HK-2 (cell line): ENCODE measurements around the gene UNK.

Experiments
- DNase-seq: peaks from one replicate; pipeline ENCODE4 v3.0.0-alpha.2; 2018; ENCODE audit not compliant: unreplicated experiment

The UNK gene

DNA sequence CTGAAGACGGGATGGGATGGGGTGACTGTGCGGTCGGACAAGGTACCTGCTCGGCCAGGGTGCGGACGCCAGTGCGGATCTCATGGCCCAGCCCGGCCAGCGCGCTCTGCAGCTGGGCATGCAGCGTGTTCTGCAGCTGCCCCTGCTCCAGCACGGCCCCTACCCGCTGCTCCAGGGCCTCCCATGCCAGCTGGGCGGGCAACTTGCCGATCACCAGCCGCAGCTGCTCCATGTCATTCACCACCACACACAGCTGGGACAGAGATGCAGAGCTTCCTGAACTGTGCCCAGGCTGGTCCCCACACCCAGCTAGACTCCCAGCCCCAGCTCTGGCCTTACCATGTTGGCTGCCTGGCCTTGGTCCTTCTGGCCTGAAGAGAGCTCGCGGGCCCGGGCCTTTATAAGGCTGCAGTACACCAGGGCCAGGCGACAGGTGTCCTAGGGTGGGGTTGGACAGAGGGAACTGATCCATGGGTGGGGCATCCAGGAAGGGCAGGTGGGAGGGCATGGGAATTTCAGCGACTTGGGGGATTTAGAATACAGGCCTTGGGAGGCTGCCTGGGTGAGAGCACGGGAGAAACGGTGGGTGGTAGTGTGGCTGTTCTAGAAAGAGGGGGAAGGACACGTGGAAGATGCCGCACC, 49.8 kb downstream of the UNK start:
- DNase-seq: no peak

DNA sequence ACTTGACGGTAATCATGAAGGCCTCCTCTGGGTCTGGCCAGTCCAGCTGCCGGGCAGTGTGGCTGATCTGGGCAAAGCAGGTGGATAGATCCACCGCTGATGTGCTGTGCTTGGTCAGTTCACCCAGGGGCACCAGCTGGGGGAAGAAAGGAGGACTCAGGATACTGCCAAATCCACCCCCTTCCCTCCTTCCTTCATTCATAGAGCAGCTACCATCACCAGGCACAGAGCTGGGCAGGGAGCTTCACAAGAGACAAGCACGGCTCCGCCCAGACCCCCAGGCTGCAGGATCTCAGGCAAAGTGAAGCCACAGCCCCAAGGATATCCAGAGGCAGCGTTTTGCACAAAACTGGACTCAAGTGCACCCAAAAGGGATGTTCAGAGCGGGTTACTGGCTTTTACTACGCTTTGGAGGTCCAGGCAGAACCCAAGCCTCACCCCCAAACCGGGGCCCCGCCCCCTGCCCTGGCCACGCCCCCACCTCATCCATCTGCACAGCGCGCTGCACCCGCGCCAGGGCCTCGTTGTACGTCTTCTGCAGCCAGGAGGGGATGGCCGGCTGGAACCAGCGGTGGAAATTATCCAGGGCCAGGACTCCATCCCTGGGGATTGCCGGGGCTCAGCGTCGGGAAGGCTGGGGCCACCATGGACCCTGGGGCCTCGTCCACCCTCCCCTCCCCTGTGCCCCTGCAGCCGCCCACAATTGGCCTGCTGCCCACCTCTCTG, 50.5 kb downstream of the UNK start:
- DNase-seq: no peak

DNA sequence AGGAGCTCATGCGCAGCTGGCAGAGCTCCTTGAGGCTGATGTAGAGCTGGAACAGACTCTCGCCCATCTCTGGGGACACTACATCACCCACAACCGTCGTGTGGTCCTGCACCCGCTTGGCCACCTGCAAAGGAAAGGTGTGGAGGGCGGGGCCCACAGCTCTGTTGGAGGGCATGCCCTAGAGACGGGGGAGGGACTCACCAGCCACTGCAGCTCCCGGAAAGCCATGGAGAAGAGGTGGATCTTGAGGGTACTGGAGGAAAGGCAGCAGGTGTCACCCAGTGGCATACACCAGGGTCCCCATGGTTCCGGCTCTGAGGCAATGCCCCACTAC, 51.0 kb downstream of the UNK start:
- no peak for DNase-seq

DNA sequence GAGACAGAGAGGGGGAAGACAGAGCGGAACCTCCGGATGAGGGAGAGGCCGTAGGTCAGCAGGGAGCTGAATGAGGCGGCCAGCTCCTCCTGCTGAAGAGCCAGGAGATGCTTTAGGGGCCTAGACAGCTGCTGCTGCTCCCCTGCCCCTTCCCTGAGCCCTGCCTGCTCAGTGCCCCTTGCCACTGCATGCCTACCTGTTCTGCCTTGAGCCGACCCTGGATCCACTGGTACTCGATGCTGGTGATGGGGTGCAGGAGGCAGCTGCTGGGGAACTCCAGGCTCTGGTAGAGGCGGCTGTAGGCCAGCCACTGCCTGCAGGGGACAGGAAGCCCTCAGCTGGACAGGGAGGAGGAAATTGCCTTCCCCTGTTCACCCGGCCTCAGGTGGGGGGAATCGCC, 52.0 kb downstream of the UNK start:
- DNase-seq: no peak

DNA sequence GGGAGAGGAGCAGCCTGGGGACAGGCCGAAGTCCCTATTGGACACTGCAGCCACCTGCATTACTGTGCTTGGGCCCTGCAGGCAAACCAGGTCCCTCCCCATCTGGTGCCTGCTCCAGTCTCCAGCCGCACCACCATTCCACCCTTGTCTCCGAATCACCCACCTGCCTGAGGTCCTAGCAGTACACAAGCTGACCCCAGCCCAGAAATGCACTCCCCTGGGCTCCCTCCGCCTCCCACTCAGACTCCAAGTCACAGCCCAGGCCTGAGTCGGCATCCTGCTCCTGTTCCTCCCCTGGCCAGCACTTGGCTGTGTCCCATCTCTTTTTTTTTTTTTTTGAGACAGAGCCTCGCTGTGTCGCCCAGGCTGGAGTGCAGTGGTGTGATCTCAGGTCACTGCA, 53.3 kb downstream of the UNK start:
- no peak for DNase-seq

DNA sequence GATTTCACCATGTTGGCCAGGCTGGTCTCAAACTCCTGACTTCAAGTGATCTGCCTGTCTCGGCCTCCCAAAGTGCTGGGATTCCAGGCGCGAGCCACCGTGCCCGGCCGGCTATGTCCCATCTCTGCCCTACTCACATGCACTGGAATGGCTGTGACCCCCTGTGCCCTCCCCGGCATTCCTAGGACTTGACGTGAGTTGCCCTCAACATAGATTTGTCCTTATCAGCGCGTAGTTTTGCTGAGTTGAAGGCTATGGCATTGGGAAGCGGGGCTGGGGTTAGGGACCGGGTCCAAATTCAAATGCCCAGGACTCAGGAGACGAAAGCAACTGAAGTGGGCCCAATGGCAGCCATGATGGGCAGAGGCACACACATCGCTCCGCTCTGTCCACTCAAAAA, 53.8 kb downstream of the UNK start:
- no peak for DNase-seq

DNA sequence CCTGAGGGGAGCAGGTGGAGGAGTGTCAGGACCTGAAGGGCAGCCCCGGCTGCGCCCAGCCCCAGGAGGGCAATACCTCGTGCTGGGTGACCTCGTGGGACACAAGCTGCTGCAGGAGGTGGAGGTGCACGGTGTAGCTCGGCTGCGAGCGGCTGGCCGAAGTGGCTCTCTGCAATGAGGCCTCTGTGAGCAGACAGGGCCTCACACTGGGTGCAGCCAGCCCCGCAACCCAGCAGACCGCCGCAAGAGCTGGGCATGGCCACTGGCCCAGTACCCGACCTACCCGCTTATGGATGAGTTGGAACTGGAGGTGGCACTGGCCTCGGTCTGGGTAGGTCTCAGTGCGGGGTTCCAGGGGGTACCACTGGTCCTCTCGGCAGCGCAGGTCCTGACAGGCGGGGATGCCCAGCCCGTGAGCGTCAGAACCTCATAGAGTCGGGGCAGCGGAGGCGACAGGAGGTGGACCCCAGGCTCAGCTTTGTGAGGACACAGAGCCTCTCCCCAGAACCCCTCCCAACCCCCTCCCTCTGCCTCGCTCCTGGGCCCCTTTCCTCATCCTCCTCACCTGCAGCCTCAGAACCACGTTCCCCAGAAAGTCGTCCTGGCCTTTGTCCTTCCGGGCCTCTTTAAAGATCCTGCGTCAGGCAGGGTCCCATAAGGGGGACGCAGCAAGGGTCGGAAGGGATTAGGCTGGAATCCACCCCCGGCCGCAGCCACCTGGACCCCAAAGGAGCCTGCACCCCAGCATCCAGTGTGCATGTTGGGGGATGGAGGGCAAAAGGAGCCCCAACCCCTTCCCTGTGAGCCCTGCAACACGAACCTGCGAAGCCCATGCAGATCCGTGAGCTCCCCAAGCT, 55.6 kb downstream of the UNK start:
- no peak for DNase-seq

DNA sequence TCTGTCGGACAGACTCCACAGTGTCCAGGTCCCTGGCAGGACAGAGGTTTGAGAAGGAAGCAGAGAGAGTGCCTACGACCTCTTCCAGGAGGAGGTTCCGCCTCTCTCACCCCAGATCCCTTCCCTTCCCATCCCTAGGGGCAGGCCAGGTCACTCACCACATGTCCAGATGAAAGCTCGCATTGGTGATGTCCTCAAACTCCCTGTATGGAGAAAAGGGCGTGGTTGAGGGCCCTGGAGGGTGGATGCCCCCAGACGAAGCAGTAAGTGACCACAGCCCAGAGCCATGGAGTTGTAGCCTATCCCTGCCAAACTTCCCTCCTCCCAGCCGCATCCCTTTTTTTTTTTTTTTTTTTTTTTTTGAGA, 56.2 kb downstream of the UNK start:
- DNase-seq: no peak

DNA sequence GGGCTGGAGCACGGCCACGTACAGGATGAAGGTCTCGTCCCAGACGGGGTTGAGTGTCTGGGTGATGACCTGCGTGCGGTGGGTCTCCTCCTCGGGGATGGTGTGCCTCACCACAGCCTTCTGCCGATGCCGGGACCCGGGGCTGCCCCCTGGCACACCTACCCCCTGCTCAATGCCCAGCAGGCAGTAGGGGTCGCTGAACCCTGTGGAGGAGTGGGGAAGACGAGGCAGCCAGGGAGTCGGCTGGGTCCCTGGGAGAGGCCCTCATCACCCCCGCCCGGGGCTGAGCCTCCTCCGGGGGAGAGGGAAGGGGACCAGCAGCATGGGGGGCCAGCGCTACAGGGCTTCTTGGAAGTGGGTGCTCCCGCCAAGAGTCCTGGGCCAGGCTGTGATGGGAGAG, 57.8 kb downstream of the UNK start:
- no peak for DNase-seq

DNA sequence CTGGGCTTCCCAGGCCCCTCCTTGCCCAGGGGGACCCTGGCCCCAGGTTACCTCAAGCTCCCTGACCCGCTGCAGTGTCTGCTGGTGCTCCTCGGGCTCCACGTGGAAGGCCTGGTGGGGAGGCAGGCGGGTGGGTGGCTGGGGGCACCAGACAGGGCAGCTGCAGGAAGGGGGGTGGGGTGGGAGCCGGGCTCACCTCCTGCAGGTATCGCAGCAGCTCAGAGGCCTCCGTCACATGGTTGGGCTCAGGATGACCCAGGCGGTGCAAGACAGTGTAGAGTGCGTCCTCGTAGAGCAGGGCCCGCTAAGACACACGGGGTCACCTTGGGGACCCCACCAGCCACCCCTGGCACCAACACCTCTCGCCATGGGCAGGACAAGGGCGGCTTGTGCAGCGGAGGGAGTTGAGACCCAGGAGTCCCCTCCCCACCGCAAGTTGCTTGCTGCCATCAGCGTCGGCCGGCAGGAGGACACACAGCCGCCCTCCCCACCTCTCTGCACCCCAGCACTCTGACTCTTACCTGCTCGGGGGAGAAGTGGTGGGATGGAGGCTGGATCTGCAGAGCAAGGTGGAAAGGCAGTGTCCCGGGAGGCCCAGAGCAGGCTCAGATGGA, 58.5 kb downstream of the UNK start:
- no peak for DNase-seq

DNA sequence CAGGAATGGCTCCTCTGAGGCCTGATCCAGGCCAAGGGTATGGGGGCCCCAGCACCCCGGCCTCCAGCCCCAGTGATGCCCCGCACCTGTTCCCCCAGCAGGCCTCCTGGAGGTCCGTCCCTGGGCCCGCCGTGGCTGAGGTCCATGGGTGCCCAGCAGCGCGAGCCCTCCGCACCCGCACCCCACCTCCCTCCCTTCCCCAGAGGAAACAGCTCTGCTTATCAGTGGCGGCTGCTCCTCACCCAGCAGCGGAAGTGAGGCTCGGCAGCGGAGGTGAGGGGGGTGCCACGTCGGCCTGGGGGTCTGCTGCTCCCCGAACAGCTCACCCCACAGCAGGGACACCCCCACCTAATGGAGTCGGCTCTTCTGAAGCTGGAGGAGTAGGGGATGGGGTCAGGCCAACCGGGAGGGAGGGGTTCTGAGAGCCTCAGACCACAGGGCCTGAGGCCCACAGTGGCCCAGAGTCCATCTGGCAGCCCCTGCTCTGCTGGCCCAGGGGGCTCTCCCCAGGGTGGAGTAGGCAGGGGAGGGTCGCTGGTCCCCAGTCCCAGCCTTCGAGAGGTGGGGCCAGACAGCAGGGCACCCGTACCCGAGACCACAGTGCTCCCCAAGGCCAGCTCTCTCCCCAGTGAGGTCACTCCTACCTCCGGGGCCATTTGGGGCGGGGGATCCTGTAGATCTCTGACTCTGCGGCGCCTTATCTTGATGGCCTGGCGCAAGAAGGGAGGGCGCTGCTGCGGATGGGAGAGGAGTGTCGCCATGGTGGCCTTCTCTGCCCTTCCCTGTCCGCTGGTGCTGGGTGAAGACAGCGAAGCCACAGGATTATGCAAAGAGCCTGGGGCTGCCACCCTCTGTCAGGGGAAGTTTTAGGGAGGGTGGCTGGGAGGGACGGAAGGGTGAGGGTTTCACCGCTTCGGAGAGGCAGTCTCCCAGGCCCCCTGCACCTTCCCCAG, 59.2 kb downstream of the UNK start, which contains the start of gene UNC13D:
TSS of gene UNC13D (minus strand) at position 828 of the 953 bp plus-strand sequence. CDS start at position 761, 67 bp downstream.
- no peak for DNase-seq

DNA sequence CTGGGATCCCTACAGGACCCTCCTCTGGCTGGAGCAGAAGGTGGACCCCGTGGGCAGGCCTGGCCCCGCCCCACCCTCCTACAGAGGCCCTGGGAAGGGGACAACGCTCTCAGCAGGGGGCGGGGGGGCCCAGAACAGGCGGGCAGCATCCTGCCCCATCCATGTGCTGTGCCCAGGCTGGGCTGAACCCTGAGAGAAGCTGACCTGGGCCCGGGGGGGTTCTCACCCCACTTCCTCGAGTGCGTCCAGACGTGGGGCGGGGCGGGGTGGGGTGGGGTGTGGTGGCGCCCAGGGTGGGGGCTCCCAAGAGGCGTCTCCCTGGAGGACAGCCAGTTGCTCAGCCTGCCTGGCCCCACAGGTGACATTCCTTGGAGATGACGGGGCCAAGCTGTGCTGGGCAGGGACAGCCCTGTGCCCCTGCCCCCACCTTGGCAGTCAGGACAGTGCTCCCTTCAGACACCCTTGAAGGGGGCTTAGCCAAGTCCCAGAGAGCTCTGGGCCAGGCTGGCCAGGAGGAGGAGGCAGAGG, 60.0 kb downstream of the UNK start:
- DNase-seq: peak; percentile 79

DNA sequence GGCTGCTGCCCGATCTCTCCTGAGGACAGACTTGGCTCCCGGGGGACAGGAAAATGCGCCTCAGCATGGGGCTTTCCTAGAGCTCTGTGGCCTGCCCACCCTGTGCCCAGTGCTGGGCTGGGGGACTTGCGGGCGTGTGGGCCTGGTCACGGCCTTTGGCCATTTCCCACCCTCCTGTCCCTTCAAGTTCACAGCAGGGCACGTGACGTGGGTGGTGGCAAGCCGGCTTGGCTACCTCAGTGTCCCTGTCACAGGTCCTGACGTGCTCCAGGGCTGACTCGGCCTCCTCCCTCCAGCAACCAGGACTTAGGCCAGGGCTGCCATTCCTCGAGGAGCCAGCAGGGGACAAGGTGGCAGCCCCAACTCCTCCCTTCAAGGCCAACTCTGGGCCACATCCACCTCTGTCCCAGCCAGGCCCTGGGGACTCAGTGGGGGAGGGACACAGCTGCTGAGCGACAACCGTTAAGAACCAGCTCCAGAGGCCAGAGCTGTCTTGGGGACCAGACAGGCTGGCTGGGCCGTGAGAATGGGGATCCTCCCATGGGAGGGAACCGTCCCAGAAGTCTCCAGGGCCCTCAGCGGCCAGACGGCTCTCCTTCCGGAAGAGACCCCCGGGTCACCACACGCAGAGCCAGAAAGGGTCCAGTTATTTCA, 60.6 kb downstream of the UNK start:
- peak; percentile 86 for DNase-seq

DNA sequence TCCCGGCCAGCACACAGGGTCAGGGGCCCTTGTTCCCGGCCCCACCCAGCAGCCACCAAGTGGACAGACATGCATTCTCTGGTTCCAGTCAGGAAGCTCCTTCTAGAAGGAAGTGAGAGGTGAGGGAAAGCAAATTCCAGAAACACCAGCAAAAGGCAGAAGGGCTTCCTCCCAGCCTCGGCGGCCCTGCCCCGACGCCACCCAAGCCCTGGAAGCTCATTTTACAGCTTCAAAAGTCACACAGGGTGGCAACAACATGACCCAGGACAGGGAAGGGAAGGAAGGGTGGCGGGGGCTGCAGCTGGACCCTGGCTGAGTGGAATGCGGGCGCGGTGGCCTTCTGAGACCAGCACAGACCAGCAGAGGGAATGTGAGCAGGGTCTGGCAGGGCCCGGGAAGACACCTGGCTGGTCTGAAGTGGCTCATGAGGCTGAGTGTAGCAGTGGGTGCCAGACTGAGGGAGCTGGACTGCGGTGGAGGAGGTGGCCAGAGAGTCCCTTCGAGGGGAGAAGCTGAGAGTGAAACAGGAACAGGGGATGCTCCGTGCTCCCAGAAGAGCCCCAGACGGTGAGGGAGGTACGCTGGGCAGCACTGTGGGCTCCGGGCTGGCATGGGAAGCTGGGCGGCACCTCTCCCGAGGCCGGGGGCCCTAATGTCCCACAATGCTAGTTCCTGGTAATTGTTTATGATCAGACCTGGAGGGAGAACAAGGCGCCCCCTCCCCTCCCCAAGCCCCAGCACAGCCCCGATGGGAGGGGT, 61.5 kb downstream of the UNK start:
- no peak for DNase-seq

DNA sequence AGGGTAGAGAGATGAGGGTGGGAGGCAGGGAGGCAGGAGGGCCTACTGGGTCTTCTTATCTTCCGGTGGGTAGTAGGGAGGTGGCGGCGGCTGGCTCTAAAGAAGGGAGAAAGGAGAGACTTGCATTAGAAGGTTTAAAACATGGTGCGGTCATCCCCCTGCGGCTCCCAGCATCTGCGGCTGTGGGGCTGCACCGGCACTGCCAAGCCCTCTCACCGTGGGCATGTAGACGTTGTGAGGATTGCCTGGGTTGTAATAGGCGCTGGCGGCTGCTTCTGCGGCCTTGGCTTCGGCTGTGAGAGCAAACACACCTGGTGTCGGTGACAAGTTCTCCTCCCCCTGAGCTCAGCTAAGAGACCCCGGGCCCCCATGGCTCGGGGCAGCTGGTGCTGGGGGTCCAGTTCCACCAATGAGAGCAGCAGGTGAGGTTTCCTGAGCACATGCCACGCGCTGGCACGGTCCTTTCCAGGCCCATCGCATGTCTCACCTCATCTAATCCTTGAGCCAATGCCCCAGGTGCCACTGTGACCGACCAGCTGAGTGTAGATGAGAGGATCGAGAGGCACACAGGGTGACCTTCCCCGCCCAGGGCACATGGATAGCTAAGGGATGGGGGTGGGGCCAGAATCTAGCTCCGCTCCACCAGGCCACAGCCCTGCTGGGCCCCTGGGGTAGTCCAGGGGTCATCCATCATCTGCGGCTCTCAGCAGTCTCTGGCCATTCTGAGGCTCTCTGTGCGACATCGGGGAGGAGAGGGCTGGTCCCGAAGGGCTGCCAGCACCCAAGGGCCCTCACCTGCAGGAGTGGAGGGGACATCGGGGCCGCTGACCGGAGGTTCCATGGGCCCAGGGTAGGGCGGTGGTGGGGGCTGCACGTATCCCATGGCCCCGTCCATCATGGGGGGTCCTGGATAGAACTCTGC, 62.3 kb downstream of the UNK start:
- no peak for DNase-seq

DNA sequence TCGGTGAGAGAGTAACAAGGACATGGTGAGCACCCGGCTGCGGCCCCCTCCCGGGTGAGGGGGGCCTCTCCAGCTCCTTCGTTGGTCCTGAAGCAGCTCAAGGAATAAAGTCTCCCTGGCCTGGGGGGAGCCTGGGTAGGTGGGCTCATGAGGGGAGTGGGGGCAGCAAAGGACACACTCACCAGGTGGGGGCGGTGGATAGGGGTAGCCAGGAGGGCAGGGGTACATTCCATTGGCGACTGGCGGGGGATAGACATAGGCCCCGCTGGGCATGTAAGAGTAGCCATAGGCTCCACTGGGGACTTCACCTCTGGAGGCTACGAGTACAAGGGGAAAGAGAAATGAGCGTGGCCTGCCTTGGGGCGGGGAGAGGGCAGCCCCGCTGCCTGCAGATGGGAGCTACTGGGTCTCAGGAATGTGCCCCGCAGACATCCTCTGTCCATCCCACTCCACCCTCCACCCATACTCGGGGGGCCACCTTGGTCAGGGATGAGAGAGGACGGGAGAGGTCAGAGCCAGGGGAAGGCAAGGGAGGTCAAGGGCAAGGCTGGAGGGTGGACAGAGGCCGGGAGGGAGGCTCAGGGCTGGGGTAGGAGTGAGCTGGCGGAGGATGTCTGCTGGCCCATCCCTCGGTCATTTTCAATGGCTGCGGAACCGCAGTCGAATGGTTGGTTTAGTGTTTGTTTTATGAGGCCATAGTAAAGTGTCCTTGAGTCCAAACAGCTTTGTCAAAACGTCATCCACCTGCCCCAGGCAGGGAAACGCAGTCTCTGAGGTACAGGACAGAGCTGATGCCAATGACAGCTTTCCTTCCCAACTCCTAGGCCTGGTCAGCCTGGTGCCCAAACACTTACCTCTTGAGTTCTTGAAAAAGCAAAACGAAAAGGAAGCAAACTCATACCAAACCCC, 63.3 kb downstream of the UNK start:
- no peak for DNase-seq

DNA sequence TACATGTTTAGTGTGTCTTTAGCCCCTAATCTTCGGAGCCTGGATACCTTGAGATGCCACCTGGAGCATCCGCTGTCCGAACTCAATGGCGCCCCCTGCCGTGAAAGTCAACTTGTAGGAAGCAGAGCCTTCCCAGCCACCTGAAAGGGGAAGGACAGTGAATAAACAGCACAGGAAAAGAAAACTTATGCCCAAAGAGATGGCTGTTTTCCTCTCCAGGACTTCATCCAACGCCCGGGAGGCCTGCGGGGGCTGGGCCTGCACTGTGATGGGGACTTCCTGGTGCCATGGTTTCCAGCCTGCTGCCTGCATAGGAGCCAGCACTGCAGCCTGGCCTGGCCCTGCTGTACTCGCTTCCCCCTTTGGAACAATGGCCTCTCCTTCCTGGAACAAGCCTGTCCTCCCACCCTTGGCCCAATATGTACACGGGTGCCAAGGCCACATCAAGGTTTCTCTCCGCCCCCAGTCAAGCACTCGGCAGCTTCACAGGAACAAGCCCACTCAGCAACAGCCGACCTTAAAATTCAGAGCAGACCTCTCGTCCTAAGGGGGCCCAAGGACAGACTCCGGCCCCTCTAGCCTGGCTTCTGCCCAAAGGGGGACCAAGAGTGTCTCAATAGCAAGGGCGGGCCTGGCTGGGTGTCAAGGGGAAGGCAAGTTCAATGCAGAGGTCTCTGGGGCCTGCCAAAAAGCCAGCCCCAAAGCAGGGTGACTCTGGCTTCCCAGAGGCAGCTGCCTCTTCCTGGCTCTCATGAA, 64.1 kb downstream of the UNK start:
- peak; percentile 54 for DNase-seq
